Measurements from ENCODE around the gene MPRIP.

MPRIP gene

DNA sequence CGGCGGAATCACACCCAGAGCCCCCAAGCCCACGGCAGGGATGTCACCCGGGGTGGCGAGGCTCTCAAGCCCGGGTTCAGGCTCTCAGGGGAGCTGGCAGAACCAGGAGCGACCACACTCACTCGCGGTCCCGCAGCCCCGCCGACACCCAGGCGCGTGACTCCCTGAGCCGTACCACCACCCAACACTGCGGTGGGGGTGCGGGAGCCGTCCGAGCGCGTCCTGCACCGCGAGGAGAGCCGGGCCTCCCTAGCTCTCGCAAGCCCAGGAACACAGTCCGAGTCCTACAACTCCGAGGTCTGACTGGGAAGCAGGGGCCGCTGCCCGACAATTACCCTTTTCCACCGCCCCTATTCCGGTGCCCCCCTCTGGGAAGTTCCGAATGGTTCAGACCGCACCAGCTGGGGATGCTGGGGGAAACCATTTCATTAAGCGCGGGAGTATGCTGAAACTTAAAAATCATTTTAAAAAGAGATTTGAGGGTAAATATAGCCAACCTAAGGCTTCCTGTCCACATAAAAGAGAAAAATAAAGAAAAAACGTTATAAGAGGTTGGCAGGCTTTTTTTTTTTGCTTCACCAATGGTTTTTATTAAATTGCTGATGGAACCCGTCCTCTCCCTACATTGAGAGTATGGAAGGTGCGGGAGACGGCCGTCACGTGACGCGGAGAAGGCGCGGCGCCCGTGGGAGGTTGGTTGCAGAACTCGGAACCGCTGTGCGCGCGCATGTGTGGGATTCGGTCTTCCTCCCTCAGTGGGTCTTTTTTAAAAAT, 195.0 kb downstream of the MPRIP start, which contains the start of gene FLCN:
TSS of gene FLCN (minus strand) at position 143 of the 774 bp plus-strand sequence. CDS start 9,031 bp downstream, outside the sequence.
- peak; percentile 86 for DNase-seq (ENCODE audit: low read depth)

DNA sequence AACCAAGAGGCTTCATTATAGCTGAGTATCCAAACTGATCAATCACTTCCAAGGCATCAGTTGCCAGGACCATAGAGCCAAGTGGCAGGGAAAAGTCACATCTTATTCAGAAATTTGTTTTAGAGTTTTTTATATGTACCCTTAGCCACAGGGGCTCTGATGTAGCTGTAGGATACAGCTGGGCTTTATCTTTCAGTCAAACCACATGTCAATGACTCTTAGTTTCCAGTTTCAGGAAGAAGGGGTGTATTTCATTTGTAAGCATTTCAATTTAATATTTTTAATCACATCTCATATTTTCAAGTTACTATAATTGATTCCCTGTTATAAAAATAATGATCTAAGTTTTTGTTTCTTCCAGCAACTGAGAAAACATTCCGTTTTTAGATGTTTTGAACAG, 197.6 kb downstream of the MPRIP start:
- no peak for DNase-seq (ENCODE audit: low read depth)

DNA sequence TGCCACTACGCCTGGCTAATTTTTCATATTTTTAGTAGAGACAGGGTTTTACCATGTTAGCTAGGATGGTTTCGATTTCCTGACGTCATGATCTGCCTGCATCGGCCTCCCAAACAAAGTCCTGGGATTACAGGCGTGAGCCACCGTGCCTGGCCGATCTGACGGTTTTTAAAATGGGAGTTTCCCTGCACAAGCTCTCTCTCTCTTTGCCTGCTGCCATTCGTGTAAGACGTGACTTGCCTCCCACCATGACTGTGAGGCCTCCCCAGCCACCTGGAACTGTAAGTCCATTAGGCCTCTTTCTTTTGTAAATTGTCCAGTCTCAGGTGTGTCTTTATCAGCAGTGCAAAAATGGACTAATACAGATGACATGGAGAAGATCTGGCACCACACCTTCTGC, 199.4 kb downstream of the MPRIP start:
- DNase-seq (ENCODE audit: low read depth): no peak

GRCh38 chr17:17242246-17242645, 200.0 kb downstream of the MPRIP start:
- no peak for DNase-seq (ENCODE audit: low read depth)
